Right renal cortex interstitium (tissue), 3 donors: ENCODE data around the gene ALDH1L1. TPM values are rescaled to one million over a fixed set of nuclear protein-coding genes. Genes with fewer than 3 reads are reported as not detected.

ENCODE experiments used
- DNase-seq, 3 donors: peaks; one replicate each; pipeline ENCODE4 v3.0.0-alpha.2; 2013; ENCODE audit warnings: low read depth in 3 of 3, low spot score in 2 of 3
- polyA plus RNA-seq, 3 donors: library from polyadenylated mRNA; unstranded; fragments of 120-200 nt; gene quantifications; one replicate each; pipeline ENCODE4 v1.2.1, GENCODE V29; 2013; ENCODE audit not compliant: insufficient read length in 3 of 3

The ALDH1L1 gene
- polyA plus RNA-seq, 3 donors, result 33.1 to 51.6 (median 39.2) TPM

- no peak for DNase-seq
Observed at GRCh38 chr3:126155819-126156218, 24.6 kb downstream of the ALDH1L1 start.

GRCh38 chr3:126155280-126155640 is 25.1 kb downstream of the ALDH1L1 start:
- DNase-seq, result no peak

DNA sequence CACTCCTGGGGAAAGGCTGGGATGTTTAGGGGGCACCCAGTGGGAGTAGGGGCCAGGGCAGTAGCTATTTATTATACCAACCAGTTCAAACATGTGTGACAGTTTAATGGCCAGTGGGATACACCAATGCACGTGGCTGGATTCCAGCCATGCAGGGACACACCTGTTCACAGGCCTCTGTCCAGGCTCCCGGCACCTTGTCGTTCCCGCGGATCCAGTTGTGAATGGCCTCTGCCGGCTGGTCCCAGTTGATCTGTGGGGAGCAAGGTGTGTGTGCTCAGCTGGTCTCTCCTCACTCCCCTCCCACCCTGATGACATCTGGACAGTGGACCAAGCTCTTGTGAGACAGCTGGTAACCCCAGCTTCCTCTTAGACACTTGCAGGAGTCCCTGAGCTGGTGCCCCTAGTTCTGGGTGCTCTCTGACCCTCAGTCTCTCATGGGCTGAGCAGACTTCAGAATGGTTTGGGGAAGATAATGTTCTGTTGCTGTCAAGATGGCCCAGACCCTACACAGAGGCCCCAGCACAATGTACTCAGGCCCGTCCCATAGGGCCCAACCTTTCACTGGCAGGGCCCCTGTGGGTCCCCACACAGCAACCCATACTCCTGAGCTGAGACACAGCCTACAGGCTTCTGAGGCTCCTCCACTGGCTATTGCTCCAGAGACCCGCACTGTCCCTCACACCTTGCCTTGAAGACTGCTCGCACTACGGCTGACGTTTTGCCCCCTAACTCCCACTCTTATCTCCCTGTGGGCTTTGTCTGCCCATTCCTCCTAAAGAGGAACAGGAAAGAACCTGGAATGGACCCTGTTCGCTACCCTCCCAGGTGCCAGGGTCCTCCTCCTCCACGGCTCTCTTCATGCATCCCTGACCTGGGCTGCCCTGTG is 25.8 kb downstream of the ALDH1L1 start:
- DNase-seq, result no peak

- DNase-seq, result no peak
Observed at GRCh38 chr3:126153695-126154360, 26.6 kb downstream of the ALDH1L1 start.

GRCh38 chr3:126152901-126153694 is 27.3 kb downstream of the ALDH1L1 start:
- DNase-seq, result no peak

GRCh38 chr3:126152458-126152857 is 27.9 kb downstream of the ALDH1L1 start:
- no peak for DNase-seq

GRCh38 chr3:126151562-126152302 is 28.7 kb downstream of the ALDH1L1 start:
- DNase-seq, result no peak

- DNase-seq, result no peak
Observed at GRCh38 chr3:126149960-126150515, 30.3 kb downstream of the ALDH1L1 start.

DNA sequence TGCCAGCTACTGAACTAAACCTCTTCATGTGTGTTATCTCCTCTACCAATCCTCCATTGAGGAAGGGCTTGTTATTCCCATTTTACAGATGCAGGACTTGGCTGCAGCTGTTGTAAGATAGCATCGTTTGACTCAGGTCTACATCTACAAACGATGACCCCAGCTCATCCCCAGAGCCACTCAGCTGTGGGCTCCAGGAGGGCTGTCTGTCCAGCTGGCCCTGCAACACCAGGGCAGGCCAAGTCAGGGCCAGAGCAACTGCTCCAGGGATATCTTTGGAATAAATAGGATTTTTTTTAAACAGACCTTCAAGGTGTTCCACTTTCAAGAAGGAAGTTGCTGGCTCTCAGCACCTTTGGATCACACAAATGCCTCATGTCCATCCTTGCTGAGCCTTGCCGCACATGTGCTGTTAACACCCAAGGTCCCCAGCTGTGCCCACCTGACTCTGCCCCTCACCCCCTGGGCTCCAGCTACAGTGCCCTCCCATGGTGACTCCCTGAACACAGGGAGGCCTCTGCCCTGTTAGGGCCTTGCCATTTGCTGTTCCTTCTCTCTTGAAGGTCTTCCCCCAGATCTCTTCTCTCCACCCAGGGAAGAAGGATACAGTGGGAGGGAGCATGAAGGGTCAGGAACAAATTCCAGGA is 31.0 kb downstream of the ALDH1L1 start:
- DNase-seq, result no peak

DNA sequence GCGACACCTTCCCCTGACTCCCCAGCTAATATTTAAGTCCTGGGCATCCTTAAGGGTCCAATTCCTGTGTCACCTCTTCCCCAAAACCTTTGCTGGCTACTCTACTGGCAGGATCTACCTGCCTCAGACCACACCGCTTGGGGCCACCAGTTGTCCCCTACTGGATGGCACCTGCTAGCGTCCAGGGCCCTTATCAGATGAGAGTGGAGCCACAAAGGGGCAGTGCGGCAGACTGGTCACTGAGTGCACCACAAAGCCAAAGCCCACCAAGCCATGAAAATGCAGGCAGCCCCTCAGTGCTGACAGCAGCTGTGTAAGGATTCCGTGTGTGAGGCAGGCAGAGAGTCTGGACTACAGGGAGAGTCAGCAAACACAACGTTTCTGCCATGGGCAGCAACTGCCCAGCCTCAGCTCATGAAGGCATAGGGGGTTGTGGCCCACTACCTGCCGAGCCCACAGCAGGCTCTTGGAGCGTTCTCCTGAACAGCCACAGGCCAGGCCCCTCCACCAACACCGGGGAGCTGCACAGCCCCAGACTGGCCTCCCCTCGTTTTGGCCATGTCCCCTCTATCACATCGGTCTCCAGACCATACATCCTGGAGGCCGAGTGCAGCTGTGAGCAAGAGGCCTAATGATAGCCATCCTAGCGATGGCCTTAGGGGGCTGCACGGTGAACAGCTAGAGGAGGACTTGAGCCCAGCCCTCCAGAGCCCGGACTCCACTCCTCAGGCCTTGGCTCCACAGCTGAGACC is 32.3 kb downstream of the ALDH1L1 start:
- DNase-seq, result no peak

DNA sequence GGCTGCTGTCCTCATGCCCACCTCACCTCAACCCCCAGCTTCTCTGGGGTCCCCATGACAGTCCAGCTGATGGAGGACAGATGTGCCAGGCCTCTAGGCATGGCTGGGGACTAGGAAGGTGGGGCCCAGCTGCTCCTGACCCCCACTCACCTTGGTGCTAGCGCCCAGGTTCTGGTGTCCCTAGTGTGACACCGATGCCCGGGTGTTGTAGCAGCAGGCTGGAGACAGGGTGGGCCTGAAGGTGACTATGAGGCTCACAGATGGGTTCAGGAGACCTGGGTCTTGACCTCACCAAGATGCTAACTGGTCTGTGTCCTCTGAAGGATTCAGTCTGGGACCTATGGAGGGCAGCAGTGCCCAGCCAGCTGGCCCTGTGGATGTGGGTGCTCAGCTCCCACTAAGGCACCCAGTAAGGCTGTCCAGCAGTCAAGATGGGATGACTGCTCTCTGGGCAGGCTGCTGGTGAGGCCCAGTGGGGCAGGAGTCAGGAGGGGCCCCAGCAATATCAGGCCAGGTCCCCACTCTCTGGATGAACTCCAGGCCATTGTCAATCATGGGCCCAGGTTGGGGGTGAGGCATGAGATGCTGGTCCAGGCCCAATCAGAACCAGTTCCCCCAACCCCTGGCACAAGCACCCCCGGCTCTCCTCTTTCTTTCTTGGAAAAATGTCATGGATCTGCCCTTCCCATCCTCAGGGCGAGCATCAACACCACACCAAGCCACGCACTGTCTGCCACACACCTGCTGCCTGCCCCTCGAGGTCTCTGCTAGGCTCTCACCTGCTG is 33.0 kb downstream of the ALDH1L1 start:
- DNase-seq, result no peak

DNA sequence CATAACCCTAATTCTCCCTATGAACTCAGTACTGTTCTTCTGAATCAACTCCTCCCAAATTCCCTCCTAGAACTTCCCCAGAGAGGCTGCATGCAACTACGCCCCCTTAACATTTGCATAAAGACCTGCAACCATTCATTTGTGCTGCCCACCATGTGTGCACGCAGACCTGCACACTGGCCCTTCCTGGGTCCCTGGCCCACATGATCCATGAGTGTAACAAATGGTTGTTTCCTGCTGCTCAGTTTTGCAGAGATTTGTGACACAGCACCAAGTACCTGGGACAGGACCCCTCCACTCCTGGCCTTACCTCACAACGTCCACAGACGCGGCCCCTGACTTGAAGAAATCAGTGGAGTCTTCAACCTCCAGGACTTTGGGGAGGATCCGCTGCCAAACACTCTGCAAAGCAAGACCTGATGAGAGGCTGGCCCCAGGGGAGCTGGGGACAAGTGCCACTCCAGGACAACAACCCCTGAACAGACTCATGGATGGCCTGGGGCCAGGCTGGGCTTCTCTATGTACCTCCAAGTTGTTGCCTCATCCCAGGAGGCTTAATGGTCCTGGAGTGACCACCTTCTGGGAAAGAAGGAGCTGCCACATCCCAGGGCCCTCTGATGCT is 33.8 kb downstream of the ALDH1L1 start:
- no peak for DNase-seq

- DNase-seq, result no peak
Observed at GRCh38 chr3:126146034-126146433, 34.4 kb downstream of the ALDH1L1 start.

DNA sequence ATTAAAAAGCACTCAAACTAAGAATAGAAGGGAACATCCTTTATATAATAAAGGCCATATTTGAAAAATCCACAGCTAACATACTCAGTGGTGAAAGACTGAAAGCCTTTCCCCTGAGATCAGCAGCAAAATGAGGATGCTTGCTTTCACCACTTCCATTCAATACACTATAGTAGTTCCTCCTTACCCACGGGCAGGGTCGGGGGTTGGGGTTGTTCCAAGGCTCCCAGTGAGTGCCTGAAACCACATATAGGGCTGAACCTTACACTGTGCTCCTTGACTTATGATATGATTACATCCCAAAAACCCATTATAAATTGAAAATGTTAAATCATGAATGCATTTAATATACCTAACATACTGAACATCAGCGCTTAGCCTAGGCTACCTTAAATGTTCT is 37.7 kb downstream of the ALDH1L1 start:
- no peak for DNase-seq

- DNase-seq, result no peak
Observed at GRCh38 chr3:126137490-126138130, 42.8 kb downstream of the ALDH1L1 start.

DNA sequence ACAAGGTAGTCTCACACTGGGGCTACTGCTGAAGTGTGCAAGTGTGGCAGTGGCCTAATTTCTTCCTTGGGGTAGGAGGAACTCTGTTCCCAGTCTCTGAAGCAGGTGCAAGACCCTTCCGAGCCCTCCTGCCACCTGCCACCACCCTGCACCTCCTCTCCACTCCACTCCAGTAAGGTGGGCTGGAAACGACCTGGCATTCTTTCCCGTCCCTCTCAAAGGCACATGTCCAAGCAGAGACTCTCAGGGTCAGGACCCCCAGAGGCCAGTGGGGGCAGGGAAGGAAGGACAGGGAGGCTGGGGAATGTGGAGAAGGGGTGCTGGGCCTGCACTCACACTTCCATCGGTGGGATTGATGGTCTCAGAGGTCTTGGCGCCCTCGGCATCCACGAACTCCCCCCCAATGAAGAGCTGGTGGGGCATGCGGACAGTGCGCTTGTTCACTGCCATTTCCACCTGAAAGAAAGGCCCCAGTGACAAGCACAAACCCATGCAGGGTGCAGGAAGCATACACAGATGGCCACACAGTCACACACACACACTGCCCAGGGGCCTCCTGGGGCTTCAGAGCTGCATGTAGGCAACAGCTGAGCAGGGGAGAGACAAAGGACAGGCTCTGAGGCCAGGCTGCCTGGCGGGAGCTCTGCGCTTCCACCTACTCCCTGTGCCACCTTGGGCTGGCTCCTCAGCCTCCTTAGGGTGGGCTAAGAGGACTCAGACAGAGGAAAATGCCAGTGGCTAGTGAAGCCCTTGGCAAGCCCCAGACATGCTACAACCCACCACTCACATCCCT is 43.8 kb downstream of the ALDH1L1 start:
- no peak for DNase-seq
